ENCODE measurements around the gene GAS2L1.

GAS2L1 gene

GRCh38 chr22:29260031-29260560 is 46.4 kb upstream of the GAS2L1 start:
- no peak for TF ChIP-seq POLR2AphosphoS5 (IDR thresholded peaks at IDR 0.05; ENCODE audit: low read depth, low read length)
- no peak for TF ChIP-seq FOXP2 (optimal IDR thresholded peaks at IDR 0.05; ENCODE audit: borderline replicate concordance, extremely low read depth, extremely low read length, insufficient read depth)
- TF ChIP-seq TAF1 (IDR thresholded peaks at IDR 0.05; ENCODE audit: borderline replicate concordance, insufficient read depth, low read length), result no peak
- TF ChIP-seq SIN3A (IDR thresholded peaks at IDR 0.05; ENCODE audit: borderline replicate concordance, insufficient read depth, low read length), result no peak
- TF ChIP-seq REST (IDR thresholded peaks at IDR 0.05; ENCODE audit: insufficient read depth in 1 of 2, low read depth in 2 of 2, low read length in 2 of 2), result no peak

- TF ChIP-seq POLR2AphosphoS5 (IDR thresholded peaks at IDR 0.05; ENCODE audit: low read depth, low read length), result no peak
- no peak for TF ChIP-seq REST (IDR thresholded peaks at IDR 0.05; ENCODE audit: insufficient read depth in 1 of 2, low read depth in 2 of 2, low read length in 2 of 2)
- no peak for TF ChIP-seq SIN3A (IDR thresholded peaks at IDR 0.05; ENCODE audit: borderline replicate concordance, insufficient read depth, low read length)
- no peak for TF ChIP-seq FOXP2 (optimal IDR thresholded peaks at IDR 0.05; ENCODE audit: borderline replicate concordance, extremely low read depth, extremely low read length, insufficient read depth)
- no peak for TF ChIP-seq TAF1 (IDR thresholded peaks at IDR 0.05; ENCODE audit: borderline replicate concordance, insufficient read depth, low read length)
Measured at GRCh38 chr22:29260601-29261315, 45.7 kb upstream of the GAS2L1 start.

- TF ChIP-seq TAF1 (IDR thresholded peaks at IDR 0.05; ENCODE audit: borderline replicate concordance, insufficient read depth, low read length) (no peak), POLR2AphosphoS5 (IDR thresholded peaks at IDR 0.05; ENCODE audit: low read depth, low read length) (no peak), SIN3A (IDR thresholded peaks at IDR 0.05; ENCODE audit: borderline replicate concordance, insufficient read depth, low read length) (no peak), REST (IDR thresholded peaks at IDR 0.05; ENCODE audit: insufficient read depth in 1 of 2, low read depth in 2 of 2, low read length in 2 of 2) (no peak), FOXP2 (optimal IDR thresholded peaks at IDR 0.05; ENCODE audit: borderline replicate concordance, extremely low read depth, extremely low read length, insufficient read depth) (no peak)
Measured at GRCh38 chr22:29263791-29264276, 42.6 kb upstream of the GAS2L1 start.

GRCh38 chr22:29265305-29265704 is 41.1 kb upstream of the GAS2L1 start:
- no peak for TF ChIP-seq SIN3A (IDR thresholded peaks at IDR 0.05; ENCODE audit: borderline replicate concordance, insufficient read depth, low read length)
- TF ChIP-seq FOXP2 (optimal IDR thresholded peaks at IDR 0.05; ENCODE audit: borderline replicate concordance, extremely low read depth, extremely low read length, insufficient read depth), result no peak
- no peak for TF ChIP-seq REST (IDR thresholded peaks at IDR 0.05; ENCODE audit: insufficient read depth in 1 of 2, low read depth in 2 of 2, low read length in 2 of 2)
- no peak for TF ChIP-seq TAF1 (IDR thresholded peaks at IDR 0.05; ENCODE audit: borderline replicate concordance, insufficient read depth, low read length)
- no peak for TF ChIP-seq POLR2AphosphoS5 (IDR thresholded peaks at IDR 0.05; ENCODE audit: low read depth, low read length)
